HepG2 (cell line): ENCODE data around the gene FAM111B. TPM values are rescaled to one million over a fixed set of nuclear protein-coding genes. Genes with fewer than 3 reads are reported as not detected.

ENCODE experiments used
- BCL6 ChIP-seq: IDR thresholded peaks from 2 replicates; pipeline ENCODE4 v1.6.1; 2016; ENCODE audit warnings: missing genetic modification reagents, missing compliant biosample characterization
- CREB1 ChIP-seq, 2 experiments: fragments of 450-650 bp in 1 of 2; IDR thresholded peaks; 2 replicates each; pipeline ENCODE4 v1.6.1; 2016 to 2017; ENCODE audit warnings: control low read depth in 1 of 2, mild to moderate bottlenecking in 1 of 2, missing compliant biosample characterization in 1 of 2, missing genetic modification characterization in 1 of 2
- FOXA1 ChIP-seq, 2 experiments: fragments of 450-650 bp in 1 of 2; sonication (generic) in 1 of 2; formaldehyde crosslinking in 1 of 2; IDR thresholded peaks; 2 replicates each; pipeline versions ENCODE4 v1.4.0 to v1.6.1; 2016 to 2020; ENCODE audit warnings: missing genetic modification reagents in 1 of 2
- MBD4 ChIP-seq: IDR thresholded peaks from 2 replicates; pipeline ENCODE4 v1.6.1; 2012; ENCODE audit warnings: low read length, inconsistent platforms, borderline replicate concordance
- RFXANK ChIP-seq: IDR thresholded peaks from 2 replicates; pipeline ENCODE4 v1.6.1; 2016
- RXRB ChIP-seq: IDR thresholded peaks from 2 replicates; pipeline ENCODE4 v1.6.1; 2016; ENCODE audit warnings: borderline replicate concordance, missing genetic modification reagents, missing compliant biosample characterization
- SALL2 ChIP-seq: sonication (generic); formaldehyde crosslinking; IDR thresholded peaks from 2 replicates; pipeline ENCODE4 v1.8.1; 2023; ENCODE audit warnings: mild to moderate bottlenecking, missing genetic modification reagents, inconsistent platforms
- SIX4 ChIP-seq: sonication (generic); formaldehyde crosslinking; IDR thresholded peaks from 2 replicates; pipeline ENCODE4 v1.4.0; 2020; ENCODE audit warnings: missing genetic modification reagents
- TBX2 ChIP-seq: sonication (generic); formaldehyde crosslinking; IDR thresholded peaks from 2 replicates; pipeline ENCODE4 v1.5.0; 2020; ENCODE audit warnings: missing genetic modification reagents, mild to moderate bottlenecking, borderline replicate concordance
- TGIF2 ChIP-seq: IDR thresholded peaks from 2 replicates; pipeline ENCODE4 v1.6.1; 2016; ENCODE audit warnings: control low read depth, missing compliant biosample characterization
- YY1 ChIP-seq: IDR thresholded peaks from 2 replicates; pipeline ENCODE4 v1.6.1; 2011; ENCODE audit warnings: low read length, low read depth, moderate library complexity, mild to moderate bottlenecking; ENCODE audit not compliant: insufficient read depth, insufficient replicate concordance
- ZNF207 ChIP-seq: fragments of 450-650 bp; IDR thresholded peaks from 2 replicates; pipeline ENCODE4 v1.6.1; 2016; ENCODE audit warnings: antibody characterized with exemption, borderline replicate concordance
- ZNF333 ChIP-seq: sonication (generic); formaldehyde crosslinking; IDR thresholded peaks from 2 replicates; pipeline ENCODE4 v1.4.0; 2020; ENCODE audit warnings: mild to moderate bottlenecking, missing genetic modification reagents, borderline replicate concordance
- ZNF350 ChIP-seq: sonication (generic); formaldehyde crosslinking; IDR thresholded peaks from 2 replicates; pipeline ENCODE4 v1.4.0; 2020; ENCODE audit warnings: mild to moderate bottlenecking, low read depth, missing genetic modification reagents, borderline replicate concordance
- ZNF367 ChIP-seq: sonication (generic); formaldehyde crosslinking; IDR thresholded peaks from 2 replicates; pipeline ENCODE4 v1.4.0; 2020; ENCODE audit warnings: missing genetic modification reagents, borderline replicate concordance
- ZNF512B ChIP-seq: sonication (generic); formaldehyde crosslinking; IDR thresholded peaks from 2 replicates; pipeline ENCODE4 v1.5.1; 2020; ENCODE audit warnings: missing genetic modification reagents, mild to moderate bottlenecking, borderline replicate concordance
- ZNF547 ChIP-seq: sonication (generic); formaldehyde crosslinking; IDR thresholded peaks from 2 replicates; pipeline ENCODE4 v1.5.1; 2020; ENCODE audit warnings: mild to moderate bottlenecking, missing genetic modification reagents
- ZSCAN21 ChIP-seq: sonication (generic); formaldehyde crosslinking; IDR thresholded peaks from 2 replicates; pipeline ENCODE4 v1.8.0; 2022; ENCODE audit warnings: mild to moderate bottlenecking, missing genetic modification reagents, moderate library complexity, borderline replicate concordance
- polyA plus RNA-seq, 8 experiments: library from polyadenylated mRNA; depleted of rRNA in 3 of 8; stranded (reverse) in 7 of 8; unstranded in 1 of 8; fragments of >200 nt; fragmentation: Illumina TruSeq in 4 of 8; extraction: Trizol in 4 of 8; gene quantifications; 2 replicates each; pipeline versions ENCODE4 v1.2.1 to v1.2.3, GENCODE V29; 2011 to 2016; ENCODE audit warnings: low read depth in 4 of 8, missing spikeins in 1 of 8, mixed read lengths in 1 of 8; ENCODE audit not compliant: insufficient read depth in 1 of 8
- total RNA-seq, 5 experiments: library from RNA; depleted of rRNA; stranded (reverse); fragments of >200 nt; fragmentation: Illumina TruSeq; extraction: Trizol; gene quantifications; 2 replicates each; pipeline ENCODE4 v1.2.3, GENCODE V29; 2016; ENCODE audit warnings: low read depth in 1 of 5
- TF ChIP-seq, protein P1 (sequence below): sonication (generic); formaldehyde crosslinking; IDR thresholded peaks from 2 replicates; pipeline ENCODE4 v1.5.0; 2020; ENCODE audit warnings: mild to moderate bottlenecking, missing genetic modification reagents, borderline replicate concordance
- TF ChIP-seq, protein P2 (sequence below): sonication (generic); formaldehyde crosslinking; IDR thresholded peaks from 2 replicates; pipeline ENCODE4 v1.4.0; 2020; ENCODE audit warnings: missing genetic modification reagents, borderline replicate concordance

Gene FAM111B
- total and polyA plus RNA-seq, 2 of the 13 experiments (the other 11 are each of a cell fraction or from before 2014, with no cell fraction given), result 1.6 to 28.2 TPM

DNA sequence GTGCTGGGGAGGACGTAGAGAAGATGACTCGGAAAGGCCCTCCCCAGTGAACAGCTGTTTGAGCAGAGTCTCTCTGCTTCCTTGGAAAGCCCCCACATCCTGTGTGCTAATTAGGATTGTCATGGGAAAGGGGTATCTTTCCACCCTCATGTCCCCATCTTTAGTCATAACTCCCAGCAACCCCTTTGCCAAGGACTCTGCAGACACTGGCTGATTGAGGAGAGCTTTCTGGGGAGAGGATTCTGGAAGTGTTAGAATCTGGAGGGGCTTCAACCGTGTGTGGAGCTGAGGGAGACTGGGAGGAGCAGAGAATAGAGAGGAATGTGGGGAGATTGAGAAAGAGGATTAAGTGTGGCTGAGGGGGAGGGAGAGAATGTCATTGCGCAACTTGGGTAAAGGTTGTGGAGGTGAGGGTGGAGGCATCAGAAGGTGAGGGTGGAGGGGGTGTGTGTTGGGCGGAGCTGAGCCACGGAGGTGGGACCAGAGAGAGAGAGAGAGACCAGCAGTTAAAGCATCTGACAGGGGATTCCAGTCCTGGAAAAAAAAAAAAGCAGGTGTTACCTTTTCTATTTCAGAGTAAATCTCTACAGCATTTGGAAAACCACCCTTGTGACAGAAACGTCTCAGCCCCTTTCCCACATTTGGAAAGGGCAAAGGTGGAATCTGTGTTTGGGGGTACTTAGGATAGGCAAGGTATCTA, 67.1 kb downstream of the FAM111B start (continued):
- TF ChIP-seq ZNF512B, result 0 out of 2 replicates have a peak, but pooled peaks have one; percentile 29
- 0 out of 2 replicates have a peak, but pooled peaks have one; percentile 64 for TF ChIP-seq TGIF2
- TF ChIP-seq CREB1 (IDR thresholded peaks at IDR 0.05), result no peak
- TF ChIP-seq CREB1 (CRISPR knock-in tag; IDR thresholded peaks at IDR 0.05), result peak; percentile 30; the same call in 1 of the 2 replicates
- no peak for TF ChIP-seq ZNF367 (CRISPR knock-in tag)
- peak; percentile 61; the same call in 1 of the 2 replicates for TF ChIP-seq ZNF350 (CRISPR knock-in tag)
- TF ChIP-seq YY1, result no peak
- TF ChIP-seq ZNF547 (CRISPR knock-in tag), result no peak
- TF ChIP-seq, protein P1, sequence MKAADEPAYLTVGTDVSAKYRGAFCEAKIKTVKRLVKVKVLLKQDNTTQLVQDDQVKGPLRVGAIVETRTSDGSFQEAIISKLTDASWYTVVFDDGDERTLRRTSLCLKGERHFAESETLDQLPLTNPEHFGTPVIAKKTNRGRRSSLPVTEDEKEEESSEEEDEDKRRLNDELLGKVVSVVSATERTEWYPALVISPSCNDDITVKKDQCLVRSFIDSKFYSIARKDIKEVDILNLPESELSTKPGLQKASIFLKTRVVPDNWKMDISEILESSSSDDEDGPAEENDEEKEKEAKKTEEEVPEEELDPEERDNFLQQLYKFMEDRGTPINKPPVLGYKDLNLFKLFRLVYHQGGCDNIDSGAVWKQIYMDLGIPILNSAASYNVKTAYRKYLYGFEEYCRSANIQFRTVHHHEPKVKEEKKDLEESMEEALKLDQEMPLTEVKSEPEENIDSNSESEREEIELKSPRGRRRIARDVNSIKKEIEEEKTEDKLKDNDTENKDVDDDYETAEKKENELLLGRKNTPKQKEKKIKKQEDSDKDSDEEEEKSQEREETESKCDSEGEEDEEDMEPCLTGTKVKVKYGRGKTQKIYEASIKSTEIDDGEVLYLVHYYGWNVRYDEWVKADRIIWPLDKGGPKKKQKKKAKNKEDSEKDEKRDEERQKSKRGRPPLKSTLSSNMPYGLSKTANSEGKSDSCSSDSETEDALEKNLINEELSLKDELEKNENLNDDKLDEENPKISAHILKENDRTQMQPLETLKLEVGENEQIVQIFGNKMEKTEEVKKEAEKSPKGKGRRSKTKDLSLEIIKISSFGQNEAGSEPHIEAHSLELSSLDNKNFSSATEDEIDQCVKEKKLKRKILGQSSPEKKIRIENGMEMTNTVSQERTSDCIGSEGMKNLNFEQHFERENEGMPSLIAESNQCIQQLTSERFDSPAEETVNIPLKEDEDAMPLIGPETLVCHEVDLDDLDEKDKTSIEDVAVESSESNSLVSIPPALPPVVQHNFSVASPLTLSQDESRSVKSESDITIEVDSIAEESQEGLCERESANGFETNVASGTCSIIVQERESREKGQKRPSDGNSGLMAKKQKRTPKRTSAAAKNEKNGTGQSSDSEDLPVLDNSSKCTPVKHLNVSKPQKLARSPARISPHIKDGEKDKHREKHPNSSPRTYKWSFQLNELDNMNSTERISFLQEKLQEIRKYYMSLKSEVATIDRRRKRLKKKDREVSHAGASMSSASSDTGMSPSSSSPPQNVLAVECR (CRISPR knock-in tag), result peak; percentile 56; the same call in 1 of the 2 replicates
- no peak for TF ChIP-seq SALL2
- TF ChIP-seq BCL6 (CRISPR knock-in tag), result peak; percentile 83
- TF ChIP-seq RXRB, result peak; percentile 95
- TF ChIP-seq SIX4, result 0 out of 2 replicates have a peak, but pooled peaks have one; percentile 33
- TF ChIP-seq RFXANK (CRISPR knock-in tag), result no peak
- TF ChIP-seq TBX2 (CRISPR knock-in tag), result peak; percentile 27; the same call in 1 of the 2 replicates
- TF ChIP-seq, protein P2, sequence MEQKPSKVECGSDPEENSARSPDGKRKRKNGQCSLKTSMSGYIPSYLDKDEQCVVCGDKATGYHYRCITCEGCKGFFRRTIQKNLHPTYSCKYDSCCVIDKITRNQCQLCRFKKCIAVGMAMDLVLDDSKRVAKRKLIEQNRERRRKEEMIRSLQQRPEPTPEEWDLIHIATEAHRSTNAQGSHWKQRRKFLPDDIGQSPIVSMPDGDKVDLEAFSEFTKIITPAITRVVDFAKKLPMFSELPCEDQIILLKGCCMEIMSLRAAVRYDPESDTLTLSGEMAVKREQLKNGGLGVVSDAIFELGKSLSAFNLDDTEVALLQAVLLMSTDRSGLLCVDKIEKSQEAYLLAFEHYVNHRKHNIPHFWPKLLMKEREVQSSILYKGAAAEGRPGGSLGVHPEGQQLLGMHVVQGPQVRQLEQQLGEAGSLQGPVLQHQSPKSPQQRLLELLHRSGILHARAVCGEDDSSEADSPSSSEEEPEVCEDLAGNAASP (CRISPR knock-in tag), result peak; percentile 76; the same call in 1 of the 2 replicates
- TF ChIP-seq FOXA1 (IDR thresholded peaks at IDR 0.05), result no peak
- TF ChIP-seq FOXA1 (CRISPR knock-in tag; IDR thresholded peaks at IDR 0.05), result no peak; the same call in 1 of the 2 replicates
- TF ChIP-seq ZNF333 (CRISPR knock-in tag), result no peak
- TF ChIP-seq MBD4, result no peak
- no peak for TF ChIP-seq ZNF207
- peak; percentile 31; the same call in 1 of the 2 replicates for TF ChIP-seq ZSCAN21
